Fibroblast of mammary gland (primary cell): ENCODE data around the gene NCAM2.
A peak's percentile ranks its signal among the peaks of the same experiment; 100 is the strongest.

Experiments used
- DNase-seq: peaks from one replicate; pipeline ENCODE4 v3.0.0-alpha.2; 2010; ENCODE audit warnings: low read depth
- H3K4me3 ChIP-seq: 2 replicates; pipeline ENCODE4 v1.5.1; 2011; ENCODE audit warnings: low read depth, mild to moderate bottlenecking, low read length, moderate library complexity; ENCODE audit not compliant: control insufficient read depth
- CTCF ChIP-seq: conservative IDR thresholded peaks from 2 replicates; pipeline ENCODE4 v1.5.1; 2011; ENCODE audit warnings: low read depth, low read length, inconsistent platforms; ENCODE audit not compliant: control insufficient read depth, insufficient read depth

The NCAM2 gene

GRCh38 chr21:21439761-21440160 is 441.6 kb downstream of the NCAM2 start:
- peak; percentile 24 for DNase-seq
- no peak overlapping the region for H3K4me3 ChIP-seq
- TF ChIP-seq CTCF = no peak

- DNase-seq = no peak
- no peak overlapping the region for H3K4me3 ChIP-seq
- TF ChIP-seq CTCF = no peak
Observed at GRCh38 chr21:21457077-21457476, 458.9 kb downstream of the NCAM2 start.

GRCh38 chr21:21458124-21458631 is 460.0 kb downstream of the NCAM2 start:
- TF ChIP-seq CTCF = no peak
- no peak overlapping the region for H3K4me3 ChIP-seq
- no peak for DNase-seq

GRCh38 chr21:21460979-21461378 is 462.8 kb downstream of the NCAM2 start:
- H3K4me3 ChIP-seq = no peak overlapping the region
- no peak for TF ChIP-seq CTCF
- DNase-seq = no peak

- DNase-seq = no peak
- no peak overlapping the region for H3K4me3 ChIP-seq
- TF ChIP-seq CTCF = no peak
Observed at GRCh38 chr21:21463456-21463855, 465.2 kb downstream of the NCAM2 start.

- no peak for DNase-seq
- no peak for TF ChIP-seq CTCF
- no peak overlapping the region for H3K4me3 ChIP-seq
Observed at GRCh38 chr21:21464684-21465083, 466.5 kb downstream of the NCAM2 start.

GRCh38 chr21:21466752-21467151 is 468.5 kb downstream of the NCAM2 start:
- no peak for TF ChIP-seq CTCF
- DNase-seq = no peak
- H3K4me3 ChIP-seq = no peak overlapping the region
